ENCODE results near the gene CSNK1A1.
"Not testable (repeated sequence)": the region's sequence is repeated elsewhere in the genome, so short reads cannot be mapped to it uniquely, and the experiment has no call there.

CSNK1A1 gene

DNA sequence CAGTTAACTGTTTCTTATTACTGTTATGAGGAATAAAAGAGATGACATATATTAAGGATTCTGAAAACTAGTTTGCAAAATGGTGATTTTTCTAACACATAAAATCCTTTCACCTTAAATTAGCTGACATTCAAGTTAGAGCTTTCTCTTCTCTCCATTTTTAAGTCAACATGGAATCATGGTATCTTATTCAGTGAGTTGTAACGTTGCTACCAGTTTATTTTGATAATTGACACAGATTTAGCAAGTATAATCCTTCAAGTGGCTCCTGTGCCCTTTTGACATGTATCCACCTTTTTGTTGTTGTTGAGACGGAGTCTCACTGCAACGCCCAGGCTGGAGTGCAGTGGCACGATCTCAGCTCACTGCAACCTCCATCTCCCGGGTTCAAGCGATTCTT is 58.5 kb downstream of the CSNK1A1 start:
- no peak for DNase-seq

DNA sequence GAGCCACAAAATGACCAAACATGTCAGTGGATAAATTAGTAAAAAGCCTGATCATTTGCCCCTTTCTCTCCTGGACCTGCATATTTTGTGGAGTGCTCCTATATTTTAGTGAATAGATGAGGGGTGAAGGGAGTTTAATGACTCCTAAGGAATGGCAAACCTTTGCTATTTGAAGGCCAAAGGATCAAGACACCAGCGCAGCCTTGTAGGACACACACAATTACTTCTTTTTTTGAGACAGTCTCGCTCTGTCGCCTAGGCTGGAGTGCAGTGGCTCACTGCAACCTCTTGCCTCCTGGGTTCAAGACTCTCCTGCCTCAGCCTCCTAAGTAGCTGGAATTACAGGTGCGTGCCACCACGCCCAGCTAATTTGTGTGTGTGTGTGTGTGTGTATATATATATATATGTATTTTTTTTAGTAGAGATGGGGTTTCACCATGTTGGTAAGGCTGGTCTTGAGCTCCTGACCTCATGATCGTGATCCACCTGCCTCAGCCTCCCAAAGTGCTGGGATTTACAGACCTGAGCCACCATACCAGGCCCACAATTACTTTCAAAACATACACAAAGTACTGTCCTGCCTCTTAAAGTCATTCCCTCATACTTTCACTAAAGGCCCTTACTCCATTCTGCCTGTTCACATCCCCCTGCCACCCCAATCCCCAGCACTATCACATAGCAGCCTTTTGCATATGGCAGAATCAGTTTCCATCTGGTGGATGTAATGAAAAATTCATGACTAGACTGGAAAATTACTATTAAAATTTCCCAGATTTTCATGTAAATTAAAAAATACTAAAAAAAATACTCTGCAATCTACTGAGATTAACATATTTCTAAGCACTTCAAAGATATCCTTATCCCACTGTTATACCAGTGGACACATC is 60.4 kb downstream of the CSNK1A1 start:
- DNase-seq = no peak

DNA sequence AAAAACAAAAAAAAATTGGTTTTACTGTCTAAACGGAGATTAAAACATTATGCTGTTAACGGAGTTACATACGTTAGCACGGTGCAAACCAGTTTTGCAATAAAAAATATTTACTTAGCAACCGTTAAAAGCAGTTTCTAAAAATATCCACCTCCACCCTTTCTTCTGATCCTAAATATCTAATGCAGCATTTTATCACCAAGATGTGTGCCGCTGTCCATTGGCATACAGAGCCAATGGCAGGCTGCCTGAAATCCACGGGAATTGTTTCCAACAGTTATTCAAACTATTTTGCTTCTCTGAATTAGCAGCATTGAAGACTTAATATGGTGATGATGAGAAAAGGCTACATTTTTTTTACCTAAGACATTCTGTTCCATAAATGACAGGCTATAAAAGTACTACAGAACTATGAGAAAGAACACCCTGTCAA is 61.6 kb downstream of the CSNK1A1 start:
- DNase-seq = no peak

DNA sequence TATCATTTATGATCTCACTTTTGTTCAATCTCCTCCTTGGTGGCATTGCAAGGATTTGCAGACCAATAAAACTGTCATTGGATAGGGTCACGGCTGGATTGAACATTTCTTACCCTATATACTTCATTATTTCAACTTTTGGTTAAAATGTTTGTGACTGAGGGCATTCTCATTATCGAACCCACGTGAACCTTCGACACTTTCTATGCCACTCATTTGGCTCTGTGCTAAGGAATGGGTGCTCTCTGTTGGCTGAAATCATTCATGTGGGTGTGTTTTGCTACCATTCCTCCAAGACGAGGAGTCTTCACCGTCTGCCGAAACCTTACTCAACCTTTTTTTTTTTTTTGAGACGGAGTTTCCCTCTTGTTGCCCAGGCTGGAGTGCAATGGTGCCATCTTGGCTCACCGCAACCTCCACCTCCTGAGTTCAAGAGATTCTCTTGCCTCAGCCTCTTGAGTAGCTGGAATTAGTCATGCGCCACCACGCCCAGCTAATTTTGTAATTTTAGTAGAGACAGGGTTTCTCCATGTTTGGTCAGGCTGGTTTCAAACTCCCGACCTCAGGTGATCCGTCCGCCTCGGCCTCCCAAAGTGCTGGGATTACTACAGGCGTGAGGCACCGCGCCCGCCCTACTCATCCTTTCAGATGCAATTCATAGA is 62.5 kb downstream of the CSNK1A1 start:
- DNase-seq = no peak

DNA sequence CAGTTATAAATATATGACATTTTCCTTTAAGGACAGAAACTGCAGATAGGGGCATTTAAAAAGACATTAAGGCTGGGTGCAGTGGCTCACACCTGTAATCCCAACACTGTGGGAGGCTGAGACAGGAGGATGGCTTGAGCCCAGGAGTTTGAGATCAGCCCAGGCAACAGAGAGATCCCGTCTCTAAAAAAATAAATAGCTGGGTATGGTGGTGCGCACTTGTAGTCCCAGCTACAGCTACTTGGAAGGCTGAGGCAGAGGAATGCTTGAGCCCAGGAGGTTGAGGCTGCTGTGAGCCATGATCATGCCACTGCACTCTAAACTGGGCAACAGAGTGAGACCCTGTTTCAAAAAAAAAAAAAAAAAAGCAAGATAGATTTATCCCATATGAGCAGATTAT is 63.6 kb downstream of the CSNK1A1 start:
- no peak for DNase-seq

DNA sequence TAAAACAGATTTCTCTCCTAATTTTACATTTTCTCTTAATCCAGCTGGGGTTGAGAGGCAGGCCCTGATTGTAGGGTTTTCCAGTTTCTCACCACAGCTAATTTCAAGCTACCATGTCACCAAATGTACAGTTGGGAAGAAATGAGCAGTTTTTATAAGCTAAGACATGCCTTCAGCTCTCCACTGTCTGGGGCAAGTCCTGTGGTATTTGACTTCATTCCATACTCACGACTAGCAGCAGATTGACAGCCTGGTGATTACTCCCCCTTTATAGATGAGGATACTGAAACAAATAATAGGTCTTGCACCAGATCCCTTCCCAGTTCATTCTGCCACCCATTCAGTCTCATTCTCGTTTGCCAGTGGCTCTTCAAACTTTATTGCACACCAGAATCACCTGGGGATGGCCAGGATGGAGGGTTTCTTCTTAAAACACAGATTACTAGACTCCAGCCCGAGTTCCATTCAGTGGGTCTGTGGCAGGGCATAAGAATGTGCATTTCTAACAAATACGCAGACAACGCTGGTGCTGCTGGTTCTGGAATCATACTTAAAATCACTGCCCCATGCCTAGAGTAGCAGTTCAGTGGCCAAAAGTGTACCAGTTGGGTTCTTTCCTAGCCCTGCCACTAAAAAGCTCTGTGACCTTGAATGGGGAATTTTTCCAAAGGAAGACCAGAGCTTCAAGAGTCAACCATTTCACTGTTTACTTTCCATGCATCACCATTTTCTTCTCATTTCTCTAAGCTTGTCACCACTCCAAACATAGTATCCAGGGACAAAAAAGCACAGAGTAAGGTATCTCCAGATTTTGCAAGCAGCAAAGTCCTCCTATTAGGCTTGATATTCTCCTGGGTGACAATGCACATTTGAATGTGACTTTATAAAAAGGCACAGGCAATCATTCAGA is 64.3 kb downstream of the CSNK1A1 start:
- no peak for DNase-seq

DNA sequence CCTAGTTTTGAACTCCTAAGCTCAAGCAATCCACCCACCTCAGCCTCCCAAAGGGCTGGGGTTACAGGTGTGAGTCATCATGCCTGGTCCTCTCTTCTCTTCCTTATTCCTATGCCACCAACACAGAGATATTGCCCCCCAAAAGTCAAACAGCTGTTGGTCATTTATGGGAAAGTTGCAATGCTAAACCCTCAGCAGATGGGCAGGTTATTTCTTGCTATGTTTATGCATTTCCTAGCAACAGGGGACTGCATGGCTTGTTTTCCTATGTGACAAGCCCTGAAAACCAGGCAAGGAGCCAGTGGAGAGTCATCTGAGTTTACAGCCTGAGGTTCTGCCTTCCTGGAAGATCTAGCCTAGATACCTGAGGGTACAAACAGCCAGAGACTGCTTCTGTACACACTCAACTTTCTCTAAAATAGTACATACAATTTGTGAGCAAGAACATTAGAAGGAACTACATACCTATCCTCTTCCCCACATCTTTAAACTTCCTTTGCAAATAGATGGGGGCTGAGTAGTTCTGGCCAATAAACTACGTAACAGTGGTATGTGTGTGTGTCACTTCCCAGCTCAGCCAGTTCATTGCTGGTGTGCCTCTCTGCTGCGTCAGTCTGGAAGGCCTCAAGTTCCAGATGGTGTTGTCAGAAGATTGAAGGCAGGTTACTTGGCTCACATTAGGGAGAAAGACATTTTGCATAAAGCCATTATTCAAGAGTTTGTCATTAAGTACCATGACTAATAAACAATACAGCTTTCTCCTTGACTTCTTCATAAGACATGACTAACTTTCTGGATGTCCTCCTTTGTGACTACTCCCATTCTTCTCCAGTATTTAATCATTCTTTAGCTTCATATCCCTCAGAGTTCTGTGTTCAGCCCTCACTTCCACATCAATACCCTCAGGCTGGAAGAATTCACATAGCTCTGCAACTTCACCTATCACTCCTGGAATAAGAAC is 65.3 kb downstream of the CSNK1A1 start:
- peak in 3 of 58 donors; percentile 8 to 20 (median 11) for DNase-seq

DNA sequence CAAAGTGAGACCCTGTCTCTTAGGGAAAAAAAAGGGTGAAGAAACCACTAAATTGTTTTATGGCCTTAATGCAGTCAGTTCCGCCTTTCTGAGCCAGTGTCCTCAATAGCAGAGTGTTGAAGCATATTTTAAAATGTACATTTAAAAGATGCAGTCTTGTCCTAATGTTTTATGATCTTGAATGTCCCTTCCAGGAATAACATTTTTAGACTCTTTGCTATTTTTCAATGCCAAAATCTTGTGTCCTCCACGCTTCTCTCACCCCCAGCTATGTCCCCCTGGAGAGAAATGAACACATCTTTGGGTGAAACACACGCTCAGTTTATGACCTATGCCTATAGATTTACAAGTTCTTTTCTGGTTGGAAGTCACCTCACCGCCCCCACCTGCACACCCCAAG is 69.8 kb downstream of the CSNK1A1 start:
- DNase-seq = no peak

DNA sequence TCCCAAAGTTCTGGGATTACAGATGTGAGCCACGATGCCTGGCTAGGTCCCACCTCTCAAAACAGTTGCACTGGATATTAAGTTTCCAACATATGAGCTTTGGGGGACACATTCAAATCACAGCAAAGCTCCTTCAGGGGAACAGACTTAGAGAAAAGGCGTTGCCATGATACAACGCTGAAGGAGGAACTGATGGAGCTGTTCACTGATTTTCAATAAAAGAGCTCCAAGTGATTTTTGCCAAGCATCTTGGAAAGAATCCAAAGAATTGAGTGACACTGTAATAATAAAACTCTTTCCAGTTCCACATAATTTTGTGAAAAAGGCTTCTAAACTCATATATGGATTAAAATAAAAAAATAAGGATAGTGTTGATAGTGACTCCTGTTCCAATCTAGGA is 72.5 kb downstream of the CSNK1A1 start:
- DNase-seq = no peak

DNA sequence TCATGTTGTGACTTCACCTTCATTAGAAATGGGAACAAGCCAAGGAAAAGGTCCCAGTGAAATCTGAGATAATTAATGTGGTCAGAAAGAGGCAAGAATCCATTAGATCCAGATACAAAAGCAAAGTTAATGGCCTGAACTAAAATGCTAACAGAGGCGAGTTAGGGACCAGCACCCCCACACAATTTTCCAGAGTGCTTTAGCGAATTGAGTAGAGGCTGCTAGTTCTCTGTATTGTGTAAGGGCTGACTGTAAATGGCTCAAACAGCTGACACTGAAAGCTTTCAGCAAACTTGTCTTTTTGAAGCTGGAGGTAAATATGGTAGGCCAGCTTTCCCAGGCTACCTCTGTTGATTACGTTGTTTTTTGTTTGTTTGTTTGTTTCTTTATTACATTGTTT is 75.5 kb downstream of the CSNK1A1 start:
- no peak for DNase-seq

DNA sequence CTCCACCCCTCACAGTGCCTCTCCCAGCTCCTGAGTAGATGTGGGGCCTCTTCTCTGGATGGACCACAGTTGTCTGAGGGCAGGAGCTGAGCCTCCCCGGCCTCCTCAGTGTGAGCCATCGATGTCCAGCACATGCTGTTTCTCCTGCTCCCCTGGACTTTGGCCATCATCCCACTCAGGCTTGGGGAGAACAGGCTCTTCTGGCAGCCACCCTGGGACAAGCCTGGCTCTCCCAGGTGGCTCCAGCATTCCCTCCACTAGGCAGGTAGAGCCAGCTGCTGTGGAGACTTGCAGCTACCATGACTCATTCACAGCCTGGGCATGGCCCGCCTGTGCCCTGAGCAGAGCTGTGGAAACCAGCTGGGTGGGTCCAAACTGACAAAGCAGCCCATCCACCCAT is 77.0 kb downstream of the CSNK1A1 start:
- no peak for DNase-seq

DNA sequence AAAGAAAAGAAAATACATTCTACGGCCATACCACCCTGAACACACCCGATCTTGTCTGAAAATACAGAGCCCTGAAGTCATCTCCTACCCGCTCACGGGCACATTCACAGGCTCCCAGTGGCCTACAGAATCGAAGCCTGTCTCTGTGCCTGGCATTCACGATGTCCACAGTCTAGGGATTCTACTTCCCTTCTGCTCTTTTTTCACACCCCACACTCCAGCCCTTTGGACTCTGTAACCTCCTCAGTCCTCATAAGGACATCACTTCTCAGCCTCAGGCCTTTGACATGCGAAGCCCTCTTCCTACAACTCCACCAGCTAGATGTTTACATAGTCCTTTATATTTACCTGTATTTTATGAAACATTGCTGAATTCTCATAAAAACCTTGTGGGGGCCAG is 77.8 kb downstream of the CSNK1A1 start:
- no peak for DNase-seq

DNA sequence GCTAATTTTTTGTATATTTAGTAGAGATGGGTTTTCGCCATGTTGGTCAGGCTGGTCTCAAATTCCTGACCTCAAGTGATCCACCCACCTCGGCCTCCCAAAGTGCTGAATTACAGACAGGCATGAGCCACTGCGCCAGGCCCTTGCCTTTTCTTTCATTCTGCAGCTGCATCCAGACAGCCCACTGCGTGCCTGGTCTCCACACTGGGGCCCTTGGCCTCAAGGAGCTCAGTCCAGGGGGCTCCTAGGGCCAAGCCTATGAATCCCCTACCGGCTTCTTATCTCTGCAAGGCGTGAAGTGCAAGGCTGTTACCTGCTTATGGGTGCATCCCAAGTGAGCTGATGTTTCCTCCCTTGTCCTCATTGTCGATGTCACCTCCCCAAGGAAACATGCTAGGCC is 78.8 kb downstream of the CSNK1A1 start:
- no peak for DNase-seq

DNA sequence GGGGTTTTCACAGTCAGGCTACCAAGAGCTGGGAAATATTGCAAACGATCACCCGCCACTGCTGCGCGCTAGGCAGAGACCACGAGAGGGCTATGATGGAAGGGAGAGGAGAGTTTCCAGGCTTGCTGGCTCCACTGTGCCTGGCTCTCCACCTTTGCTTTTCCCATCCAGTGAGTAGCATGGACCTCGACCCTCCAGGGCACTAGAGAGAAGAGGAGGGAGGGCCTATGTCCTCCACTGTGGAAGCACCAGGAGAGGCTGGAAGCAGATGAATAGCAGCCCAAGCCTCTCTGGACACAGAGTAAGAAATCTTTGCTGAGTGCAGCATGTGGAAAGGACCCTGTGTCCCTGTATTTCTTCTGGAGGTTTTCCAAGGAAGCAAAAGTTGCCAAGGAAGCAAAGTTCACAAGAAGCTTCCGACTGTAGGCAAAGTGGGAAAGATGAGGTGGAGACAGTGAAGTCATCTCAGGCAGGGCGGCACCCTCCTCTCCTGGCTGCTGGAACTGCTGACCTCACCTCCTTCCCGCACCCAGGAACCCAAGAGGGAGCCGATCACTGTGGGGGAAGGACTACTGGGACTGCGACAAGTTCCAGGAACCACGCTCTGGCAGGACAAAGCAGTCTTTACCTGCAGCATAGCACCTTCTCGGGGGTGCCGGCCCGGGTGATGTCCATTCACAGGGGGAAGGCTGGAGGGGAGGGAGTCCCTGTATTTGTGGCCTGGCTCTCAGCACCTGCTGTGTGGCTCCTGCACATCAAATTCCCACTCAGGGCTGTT is 79.6 kb downstream of the CSNK1A1 start:
- no peak for DNase-seq

DNA sequence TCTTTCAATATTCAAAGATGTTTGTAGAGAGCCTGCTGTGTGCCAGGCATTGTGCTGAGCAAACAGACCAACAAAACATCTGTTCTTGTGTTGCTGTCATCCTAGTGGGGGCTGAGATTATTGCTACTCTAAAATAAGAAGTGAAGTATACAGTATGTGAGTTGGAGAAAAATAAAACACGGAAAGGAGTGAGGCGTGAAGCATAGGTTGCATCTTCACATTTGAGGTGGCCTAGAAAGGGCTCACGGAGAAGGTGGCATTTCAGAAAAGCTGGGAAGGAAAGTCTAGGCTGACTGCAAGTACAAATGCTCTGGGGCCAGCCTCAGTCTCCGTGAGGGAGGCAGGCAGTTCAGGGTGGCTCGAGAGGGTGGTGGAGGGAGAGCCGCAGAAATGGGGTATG is 80.3 kb downstream of the CSNK1A1 start:
- DNase-seq = no peak

DNA sequence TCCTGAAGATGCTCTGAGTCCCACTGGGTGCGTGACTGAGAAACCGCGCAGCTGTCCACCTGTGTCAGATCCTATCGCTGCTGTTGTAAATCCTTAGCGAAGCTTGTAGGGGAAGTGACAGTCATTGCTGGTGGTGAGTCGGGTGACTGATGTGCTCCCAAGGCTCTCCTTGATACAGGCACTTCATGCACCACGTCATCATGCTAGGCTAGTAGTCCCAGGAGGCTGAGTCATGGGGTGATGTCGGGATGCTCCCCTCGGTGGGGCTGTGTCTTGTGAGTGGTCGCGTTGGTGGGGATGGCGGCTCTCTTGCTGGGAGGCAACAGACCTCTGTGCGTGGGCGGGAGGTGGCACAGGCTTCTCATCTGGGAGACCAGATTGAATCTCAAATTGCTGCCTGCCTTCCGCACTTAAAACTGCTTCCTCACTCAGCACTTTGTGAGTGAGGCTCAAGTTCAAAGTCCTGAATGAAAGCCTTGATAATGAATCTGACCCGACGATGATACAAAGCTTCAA is 84.7 kb downstream of the CSNK1A1 start:
- peak in 18 of 58 donors; percentile 9 to 50 (median 21) for DNase-seq

DNA sequence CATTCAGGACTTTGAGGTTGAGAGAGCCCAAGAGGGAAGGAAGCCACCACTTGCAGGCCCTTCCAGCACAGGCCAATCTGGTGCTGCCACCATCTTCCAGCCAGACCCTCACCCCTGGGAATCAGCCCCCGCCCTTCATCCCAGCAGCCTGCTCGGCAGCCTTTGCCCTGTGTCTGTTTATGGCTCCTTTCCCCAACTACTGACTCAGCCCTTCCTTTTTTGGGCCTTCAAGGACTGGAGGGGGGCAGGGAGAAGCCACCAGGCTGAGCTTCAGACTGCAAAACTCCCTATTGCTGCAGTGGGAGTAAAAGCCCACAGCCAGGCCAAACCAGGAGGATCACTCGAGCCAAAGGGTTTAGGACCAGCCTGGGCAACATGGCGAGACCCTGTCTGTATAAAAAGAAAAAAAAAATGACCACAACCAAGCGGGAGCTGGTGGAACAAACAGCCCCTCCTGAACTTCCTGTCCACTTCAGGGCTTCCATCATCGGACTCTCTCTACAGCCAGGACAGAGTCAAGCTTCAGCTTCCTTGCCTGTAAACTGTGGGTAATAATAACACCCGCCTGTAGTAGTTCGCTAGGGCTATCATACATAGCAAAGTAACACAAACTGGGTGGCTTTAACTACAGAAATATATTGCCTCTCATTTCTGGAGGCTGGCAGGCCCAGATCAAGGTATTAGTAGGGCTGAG is 86.3 kb downstream of the CSNK1A1 start:
- no peak for DNase-seq

DNA sequence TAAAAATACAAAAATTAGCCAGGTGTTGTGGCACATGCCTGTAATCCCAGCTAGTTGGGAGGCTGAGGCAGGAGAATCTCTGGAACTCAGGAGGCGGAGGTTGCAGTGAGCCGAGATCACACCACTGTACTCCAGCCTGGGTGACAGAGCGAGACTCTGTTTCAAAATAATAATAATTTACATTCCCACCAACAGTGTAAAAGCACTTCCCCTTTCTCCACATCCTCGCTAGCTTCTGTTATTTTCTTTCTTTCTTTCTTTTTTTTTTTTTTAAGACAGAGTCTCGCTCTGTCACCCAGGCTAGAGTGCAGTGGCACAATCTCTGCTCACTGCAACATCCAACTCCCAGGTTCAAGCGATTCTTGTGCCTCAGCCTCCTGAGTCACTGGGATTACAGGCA is 89.3 kb downstream of the CSNK1A1 start:
- DNase-seq = not testable (repeated sequence)

DNA sequence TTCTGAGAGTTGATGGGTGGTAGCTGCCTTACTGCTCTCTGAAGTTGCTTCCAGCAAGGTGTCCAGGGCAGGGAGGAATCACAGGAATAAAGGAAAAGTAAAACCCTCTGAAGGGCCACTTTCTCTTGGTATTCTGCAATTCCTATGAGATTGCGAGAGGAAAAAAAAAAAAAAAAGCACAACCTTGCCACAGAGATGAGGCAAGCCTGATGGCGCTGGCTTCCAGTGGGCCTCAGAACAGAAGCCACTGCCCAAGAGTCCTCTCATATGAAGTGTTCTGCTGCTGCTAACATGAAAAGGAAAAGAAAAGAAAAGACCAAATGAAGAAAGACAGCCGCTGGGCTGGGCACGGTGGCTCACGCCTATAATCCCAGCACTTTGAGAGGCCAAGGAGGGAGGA is 91.3 kb downstream of the CSNK1A1 start:
- DNase-seq = no peak
